HG03045 (cell line): ENCODE results near the gene SLIRP.
"Not testable (repeated sequence)": the region's sequence is repeated elsewhere in the genome, so short reads cannot be mapped to it uniquely, and the experiment has no call there.

Experiments used
- ATAC-seq: cut with Tn5 transposase; IDR thresholded peaks from one replicate; pipeline ENCODE4 v1.9.1; 2021; ENCODE audit warnings: mild to moderate bottlenecking, moderate library complexity; ENCODE audit not compliant: unreplicated experiment

The SLIRP gene

DNA sequence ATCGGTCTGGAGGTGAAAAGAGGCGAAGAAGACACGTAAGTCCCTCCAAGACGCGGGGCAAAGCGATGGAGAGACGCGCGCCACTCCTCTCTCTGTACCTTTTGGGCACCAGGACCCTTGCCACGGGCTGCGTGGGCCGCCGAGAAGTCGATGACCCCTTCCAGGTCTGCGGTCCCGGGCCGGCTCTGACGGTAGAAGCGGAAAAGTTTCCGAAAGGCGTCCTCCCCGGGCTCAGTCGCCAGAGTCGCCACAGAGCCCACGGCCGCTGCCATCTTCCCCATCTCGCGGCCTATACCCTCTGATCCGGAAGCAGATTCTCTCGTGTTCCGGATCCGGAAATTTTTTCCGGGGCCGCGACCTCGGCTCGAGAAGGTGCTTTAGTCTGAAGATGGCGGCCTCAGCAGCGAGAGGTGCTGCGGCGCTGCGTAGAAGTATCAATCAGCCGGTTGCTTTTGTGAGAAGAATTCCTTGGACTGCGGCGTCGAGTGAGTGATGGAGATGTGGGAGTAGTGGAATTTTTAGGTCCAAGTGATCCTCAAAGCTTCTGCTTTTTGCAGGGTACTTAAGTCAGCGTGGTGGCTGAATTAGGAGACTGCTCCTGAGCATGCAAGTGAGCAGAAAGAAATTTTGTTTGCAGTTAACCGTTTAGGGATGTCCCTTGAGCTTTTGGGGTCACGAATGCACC is at the start of gene SLIRP, which contains the start of gene ALKBH1:
TSS of gene SLIRP (plus strand) at position 380 of the 685 bp plus-strand sequence. CDS start at position 389, 9 bp downstream.
TSS of gene ALKBH1 (minus strand) at position 300 of the 685 bp plus-strand sequence. CDS start at position 281, 19 bp downstream.
- peak; percentile 94 for ATAC-seq

DNA sequence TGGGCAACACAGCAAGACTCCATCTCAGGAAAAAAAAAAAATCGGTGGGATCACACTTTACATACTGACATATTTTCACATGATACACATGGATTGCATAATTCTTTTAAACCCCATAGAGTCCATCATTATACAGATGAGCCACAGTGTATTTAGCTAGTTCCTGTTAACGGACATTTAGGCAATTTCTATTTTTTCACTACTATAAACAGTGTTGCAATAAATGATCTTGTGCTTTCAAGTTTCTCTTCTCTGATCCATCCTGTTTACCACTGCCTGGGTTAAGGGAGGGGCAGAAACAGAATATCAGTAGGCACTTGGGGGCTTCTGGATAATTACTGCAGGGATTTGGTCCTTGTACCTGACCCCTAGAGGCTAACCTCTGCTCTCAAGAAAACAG is 48.1 kb upstream of the SLIRP start:
- ATAC-seq, result no peak

DNA sequence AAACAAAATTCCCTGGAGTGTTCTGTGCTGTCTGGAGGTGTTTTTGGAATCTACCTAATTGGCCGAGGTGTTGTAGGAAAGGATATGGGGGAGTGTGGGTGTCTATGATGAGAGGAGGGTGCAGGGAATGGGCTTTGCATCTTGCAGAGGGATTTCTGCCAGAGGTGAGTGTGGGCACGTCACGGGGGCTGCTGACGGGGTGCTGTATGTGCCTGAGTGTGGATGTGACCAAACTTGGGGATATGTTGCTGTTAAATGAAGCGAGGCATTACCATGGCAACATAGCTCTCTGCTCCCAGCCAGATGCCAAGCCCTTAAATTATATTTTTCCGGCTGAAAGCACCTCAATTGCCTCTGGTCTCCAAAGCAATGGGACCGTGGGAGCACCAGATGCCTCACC is 47.1 kb upstream of the SLIRP start:
- ATAC-seq, result no peak

DNA sequence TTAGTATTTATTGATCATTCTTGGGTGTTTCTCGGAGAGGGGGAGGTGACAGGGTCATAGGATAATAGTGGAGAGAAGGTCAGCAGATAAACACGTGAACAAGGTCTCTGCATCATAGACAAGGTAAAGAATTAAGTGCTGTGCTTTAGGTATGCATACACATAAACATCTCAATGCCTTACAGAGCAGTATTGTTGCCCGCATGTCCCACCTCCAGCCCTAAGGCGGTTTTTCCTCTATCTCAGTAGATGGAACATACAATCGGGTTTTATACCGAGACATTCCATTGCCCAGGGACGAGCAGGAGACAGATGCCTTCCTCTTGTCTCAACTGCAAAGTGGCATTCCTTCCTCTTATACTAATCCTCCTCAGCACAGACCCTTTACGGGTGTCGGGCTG is 46.3 kb upstream of the SLIRP start:
- not testable (repeated sequence) for ATAC-seq

DNA sequence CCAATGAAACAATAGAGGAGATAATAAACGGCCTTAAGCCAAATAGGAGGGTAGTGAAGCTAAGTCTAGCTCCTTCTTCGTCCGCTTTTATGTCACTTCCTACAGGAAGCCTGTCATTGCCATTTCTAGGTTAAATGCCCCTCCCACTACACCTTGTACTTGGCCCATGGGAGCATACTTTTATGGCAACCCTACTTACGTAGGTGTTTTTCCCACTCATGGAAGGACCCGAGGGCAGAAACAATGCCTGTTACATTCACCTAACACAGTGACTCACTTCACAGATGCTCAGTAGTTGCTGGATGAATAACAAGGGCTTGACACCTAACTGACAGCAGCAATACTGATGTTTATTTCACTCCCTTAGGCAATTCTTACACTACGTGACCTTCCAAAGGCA is 44.6 kb upstream of the SLIRP start:
- ATAC-seq, result no peak

DNA sequence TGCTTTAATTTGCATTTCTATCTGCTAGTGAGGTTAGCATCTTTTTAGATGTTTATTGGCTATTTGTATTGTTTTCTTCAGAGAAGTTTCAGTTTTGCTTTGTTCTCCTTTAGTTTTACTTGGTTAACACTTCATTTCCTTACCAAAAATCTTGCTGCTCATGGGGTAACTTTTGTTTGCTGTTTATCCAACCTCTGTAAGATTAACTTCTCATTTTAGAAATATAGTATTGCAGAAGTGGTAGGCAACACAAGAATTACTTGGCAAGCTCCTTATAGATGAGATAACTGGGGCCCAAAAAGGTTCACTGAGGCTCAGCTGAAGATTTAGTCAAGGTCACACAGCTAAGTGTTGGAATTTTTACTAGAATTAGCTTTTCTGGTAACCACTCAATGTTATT is 40.6 kb upstream of the SLIRP start:
- no peak for ATAC-seq

DNA sequence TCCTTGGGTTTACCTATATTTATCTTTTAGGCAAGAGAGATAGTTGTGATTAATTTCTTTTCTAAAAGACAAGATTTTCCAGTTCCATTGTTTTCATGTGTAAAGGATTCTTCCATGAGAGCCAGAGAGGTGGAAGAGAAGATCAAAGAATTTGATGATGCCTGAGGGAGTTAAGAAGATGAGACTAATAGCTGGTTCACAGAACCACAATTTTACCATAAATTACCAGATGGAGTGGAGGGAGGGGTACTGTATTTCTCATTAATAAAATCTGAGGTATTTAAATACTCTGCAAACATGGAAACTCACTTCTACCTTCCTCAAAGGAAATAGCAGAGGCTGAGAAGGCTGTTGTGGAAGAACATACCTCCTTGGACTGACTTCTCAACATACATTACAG is 34.7 kb upstream of the SLIRP start:
- no peak for ATAC-seq

DNA sequence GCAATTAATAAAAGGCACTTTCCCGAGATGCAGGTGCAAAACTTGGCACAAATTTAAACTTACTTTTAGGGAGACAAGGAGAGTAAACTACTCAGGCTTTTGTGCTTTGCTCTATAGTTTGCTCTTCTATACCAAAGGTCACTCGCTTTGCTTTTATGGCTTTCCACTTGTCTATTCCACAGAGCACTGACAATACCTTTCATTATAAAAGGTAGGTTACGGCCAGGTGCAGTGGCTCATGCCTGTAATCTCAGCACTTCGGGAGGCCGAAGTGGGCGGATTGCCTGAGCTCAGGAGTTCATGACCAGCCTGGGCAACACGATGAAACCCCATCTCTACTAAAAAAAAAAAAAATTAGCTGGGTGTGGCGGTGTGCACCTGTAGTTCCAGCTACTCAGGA is 33.0 kb upstream of the SLIRP start:
- ATAC-seq, result no peak

DNA sequence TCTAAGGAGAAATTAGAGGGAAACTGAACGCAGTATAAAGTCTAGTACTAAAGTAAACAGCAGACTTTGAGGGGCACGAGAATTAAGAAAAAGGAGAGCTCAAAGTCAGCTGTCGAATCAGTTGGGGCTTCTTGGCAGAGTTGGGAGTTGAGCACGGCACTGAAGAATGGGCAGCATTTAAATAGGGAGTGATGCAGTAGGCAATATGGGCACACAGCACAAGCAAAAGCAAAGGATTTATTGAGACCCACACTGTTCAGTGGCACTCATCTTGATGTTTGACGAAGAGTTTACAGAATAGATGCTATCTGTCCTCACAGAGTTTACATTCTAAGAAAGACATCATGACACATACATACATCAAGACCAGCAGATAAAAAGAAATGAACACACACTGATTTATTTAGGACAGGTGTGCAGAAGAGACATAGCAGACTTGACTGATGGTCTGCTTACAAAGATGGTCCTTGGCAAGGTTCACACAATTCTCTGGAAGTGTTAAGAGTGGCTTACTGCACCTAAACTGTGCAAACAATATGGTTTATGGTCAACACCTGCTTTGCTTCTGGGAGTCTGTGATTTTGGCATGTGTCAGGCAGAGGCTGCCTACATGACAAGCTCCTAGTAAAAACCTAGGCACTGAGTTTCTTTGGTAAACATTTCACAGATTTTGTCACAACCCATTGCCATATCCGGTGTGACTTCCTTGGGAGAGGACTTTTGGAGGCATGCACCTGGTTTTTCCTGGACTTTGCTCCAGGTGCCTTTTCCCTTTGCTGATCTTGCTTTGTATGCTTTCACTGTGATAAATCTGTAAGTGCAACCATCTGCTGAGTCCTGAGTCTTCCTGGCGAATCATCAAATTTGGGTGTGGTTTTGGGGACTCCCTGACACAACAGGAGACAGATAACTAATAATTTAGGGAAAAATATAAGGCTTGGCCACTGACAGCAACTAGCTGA is 26.4 kb upstream of the SLIRP start:
- no peak for ATAC-seq

DNA sequence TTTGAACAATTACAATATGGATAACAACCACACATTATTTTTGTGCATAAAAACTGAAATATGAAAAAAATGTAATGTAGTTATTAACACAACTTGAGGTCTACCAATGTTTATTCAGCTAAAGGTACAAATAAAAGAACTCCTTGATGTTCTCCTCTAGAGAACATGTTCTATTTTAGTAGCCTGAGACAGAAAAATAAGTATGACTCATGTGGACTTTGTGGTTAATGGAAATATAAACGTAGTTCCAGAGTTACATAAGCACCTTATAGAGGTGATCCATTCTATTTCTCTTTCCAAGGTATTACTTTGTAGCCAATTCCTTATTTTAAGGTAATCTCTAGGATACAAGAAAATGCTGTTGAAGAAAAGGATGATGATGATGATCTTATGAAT is 25.7 kb upstream of the SLIRP start:
- ATAC-seq, result no peak

DNA sequence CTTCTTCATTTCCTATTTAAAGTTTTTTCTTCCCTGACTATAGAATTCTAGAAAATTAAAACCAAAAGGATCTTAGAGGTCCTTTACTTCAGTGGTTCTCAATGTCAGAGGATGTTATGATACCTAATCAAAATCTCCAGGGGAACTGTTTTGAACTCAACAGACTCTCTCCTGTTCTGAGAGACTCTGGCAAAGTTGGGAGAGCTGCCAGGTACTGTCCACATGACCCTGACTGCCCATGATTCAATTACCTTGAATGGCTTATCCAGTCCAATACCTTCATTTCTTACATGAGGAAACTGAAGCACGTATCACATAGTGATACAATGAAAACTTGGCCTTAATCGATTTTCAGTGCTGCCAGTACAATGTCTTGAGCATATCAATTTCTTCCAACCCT is 16.6 kb upstream of the SLIRP start:
- no peak for ATAC-seq

DNA sequence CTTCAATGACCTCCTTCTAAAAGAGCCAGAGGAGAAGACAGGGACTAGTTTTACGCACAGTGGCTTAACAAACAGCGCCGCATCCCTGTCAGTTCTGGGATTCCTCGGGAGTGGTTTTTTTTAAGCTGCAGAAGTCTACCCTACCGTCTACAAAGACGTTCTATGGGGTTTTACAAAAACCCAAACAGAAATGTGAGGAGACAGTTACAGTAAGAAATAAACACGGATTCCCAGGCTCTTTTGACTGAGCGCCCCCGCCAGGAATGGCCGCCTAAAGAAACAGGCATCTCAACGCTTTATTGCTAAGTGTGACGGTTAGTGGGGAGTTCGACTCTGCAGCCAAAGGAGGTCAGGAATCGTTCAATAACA is 564 bp upstream of the SLIRP start:
- ATAC-seq, result peak; percentile 28

DNA sequence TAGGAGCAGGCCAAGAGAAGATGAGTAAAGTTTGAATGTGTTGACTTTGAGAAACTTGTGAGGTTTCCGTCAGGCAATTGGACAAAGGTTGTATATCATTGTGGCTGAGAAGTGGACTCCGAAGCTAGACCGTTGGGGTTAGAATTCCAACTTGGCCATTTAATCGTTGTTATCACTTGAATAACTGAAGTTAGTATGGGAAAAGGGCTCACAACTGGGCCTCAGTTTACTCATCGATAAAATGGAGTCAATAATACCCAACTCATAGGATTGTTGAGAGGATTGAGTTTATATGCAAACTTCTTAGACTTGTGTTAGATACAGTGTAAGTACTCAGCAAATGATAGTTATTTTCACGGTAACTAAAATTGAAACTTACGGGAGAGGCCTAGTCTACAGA is 846 bp downstream of the SLIRP start:
- no peak for ATAC-seq

DNA sequence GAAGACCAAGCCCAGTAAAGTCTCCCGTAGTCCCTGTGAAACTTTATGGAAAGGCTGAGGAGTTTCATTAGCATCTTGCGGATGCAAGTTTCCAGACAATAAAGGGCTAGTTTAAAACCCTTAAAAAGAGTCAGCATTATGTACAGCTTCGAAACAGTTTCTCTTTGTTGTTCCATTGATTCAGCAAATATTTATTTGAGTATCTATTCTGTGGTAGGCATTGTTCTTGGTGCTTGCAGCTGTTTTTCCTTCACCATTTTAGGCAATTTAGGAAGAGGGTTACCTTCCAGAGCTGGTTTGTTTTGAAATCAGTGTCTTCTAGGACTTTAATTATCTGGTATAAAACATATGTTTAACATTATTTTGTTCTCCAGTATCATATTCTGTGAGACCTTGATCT is 1.5 kb downstream of the SLIRP start:
- no peak for ATAC-seq

DNA sequence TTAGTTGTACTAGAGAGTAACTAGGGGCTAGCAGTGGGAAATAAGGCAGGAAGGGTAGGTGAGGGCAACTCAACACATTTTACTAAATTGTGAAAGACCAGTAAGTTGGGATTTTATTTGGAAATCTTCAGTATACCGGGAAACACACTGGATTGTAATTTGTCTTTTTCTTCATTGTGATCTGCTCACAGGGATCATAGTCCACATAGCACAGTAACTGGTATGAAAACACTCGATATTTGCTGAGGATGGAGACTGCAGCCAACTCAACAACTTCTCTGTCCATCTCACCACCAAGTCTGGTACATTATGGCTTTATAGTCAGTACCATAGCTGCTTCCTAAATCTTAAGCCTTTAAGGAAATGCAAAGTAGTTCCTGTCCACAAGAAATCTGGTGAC is 2.5 kb downstream of the SLIRP start:
- no peak for ATAC-seq

DNA sequence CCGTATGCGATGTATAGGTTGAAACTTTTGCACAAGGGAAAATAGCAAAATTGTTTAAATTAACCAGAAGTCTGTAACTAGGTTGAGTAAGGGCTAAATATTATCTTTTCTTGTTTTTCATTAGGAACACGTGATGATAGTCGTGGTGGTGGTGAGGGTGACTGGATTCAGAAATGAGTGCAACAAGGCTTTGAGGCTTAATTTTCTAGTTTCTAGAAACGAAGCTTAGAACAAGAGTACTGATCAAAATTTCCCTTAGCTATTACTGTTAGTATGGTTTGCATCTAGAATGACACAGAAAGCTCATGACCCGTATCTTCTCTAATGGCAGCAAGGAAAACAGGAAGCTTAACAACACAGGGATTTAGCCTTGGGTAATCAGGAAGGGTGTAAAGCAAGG is 7.0 kb downstream of the SLIRP start:
- ATAC-seq, result no peak

DNA sequence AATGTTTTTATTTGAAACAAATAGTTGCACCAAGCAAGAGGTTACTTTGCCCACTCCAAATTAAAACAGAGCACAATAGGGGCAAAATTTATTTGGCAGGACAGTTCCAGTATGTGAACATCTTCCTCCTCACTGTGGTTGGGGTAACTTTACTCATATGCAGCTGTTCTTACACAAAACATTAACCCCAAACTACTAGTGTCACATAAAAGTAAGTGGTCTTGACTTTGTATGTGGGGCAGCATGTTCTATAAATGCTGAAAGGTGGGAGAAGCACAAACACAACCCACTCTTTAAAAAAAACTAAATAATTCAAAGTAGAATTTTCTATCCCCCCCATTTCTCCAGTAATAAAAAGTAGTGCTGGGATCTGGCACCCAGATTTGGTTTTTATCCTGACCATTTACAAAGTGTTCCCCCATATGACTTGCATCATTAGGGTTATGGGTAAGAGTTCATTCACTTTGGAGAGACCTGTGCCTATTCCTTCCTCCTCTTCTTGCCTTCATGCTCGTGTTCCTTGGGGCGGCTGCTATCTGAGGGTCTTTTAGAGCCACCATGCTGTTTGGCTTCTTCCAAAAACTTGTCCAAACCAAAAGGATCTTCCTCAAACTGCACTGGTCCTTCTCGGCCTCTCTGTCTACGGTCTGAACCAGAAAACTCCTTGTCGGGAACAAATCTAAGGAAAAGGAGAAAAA is 9.9 kb downstream of the SLIRP start:
- no peak for ATAC-seq

DNA sequence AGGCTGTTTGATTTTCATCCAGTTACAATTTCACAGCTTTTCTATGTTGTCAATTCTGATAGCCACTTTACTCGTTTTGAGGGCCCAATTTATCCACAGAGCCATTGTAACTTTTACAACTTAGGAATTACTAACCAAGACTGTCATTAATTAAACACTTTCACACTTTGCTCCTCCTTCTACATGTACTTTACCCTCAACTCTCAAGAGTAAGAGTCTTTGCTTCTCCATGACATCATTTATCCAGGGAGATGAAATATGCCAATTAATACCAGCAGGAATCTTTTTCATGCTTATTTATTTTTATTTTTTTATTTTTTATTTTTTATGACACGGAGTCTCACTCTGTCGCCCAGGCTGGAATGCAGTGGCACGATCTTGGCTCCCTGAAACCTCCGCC is 13.5 kb downstream of the SLIRP start:
- no peak for ATAC-seq

DNA sequence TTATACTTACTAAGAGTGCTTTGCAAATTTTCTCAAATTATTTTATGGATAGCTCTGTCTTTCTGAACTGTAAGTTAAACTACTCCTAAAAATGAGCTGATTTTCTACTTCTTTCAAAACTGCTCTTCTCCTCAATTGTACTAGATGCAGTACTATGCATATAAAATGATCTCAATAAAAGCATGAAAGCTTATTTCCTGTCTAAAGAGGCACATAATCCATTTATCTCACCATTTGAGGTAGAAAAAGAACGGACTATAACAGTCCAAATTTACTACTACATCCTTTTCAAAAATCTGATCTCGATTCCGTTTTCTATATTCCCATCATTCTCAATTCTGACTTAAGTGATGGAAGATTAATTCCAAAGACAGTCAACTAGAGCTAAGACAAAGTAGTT is 14.4 kb downstream of the SLIRP start:
- ATAC-seq, result no peak

DNA sequence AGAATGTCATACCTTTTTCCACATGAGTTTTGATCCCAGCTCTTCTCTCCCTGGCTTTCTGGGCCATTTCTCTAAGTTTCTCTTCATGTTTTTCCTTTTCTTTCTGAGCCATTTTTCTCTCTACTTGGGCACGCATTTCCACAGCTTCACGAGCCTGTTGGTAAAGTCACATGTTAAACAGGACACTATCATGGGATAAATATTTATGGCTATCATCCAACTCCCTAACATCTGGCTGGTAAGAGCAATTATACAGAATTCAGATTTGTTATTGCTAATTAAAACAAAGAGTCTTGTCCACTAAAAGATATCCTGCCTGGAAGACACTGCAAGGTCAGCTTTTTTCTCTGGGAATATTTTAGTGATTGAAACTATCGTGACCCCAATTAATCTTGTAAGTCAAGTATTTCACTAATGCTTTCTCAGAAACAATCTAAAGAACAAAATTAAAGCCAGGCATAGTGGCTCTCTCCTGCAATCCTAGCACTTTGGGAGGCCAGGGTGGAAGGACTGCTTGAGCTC is 23.1 kb downstream of the SLIRP start:
- ATAC-seq, result no peak

DNA sequence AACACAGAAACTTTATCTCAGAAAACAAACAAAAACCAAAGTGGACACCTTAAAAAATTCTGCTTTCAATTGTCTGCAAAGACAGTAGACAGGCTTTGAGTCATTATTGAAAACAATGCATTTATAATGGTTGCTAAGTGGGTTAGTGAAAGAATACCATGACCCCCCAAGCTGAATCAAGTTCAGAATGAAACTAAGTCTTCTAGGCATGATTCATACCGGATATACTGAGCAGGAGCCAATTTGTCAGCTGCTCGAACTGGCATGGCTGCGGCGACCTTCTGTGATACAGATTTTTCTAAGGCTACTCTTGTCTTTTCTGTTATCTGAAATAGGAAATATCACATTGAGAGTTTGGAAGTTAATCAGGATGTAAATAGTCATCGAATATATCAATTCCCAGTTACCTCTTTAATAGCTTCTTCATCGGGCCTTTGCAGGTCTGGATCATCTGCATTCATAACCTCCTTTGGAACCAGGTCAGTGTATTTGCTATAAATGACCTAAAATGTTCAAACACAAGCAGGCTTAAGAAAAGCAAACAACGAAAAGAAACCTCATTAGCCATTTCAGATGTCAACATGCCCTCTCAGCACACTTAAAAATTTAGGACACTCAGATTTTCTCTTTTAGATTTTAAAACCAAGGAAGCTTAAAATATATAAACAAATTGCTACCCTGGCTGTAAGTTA is 30.8 kb downstream of the SLIRP start:
- ATAC-seq, result no peak
